Nephron progenitor cell (in vitro differentiated cells): ENCODE results near the gene TBX20.

Experiments
- DNase-seq: peaks from one replicate; pipeline ENCODE4 v3.0.0; 2021
- H3K27ac Mint-ChIP-seq: 2 replicates; pipeline ENCODE4 v1.8.0; 2021; ENCODE audit warnings: mild to moderate bottlenecking, moderate library complexity, mixed read lengths
- H3K27me3 Mint-ChIP-seq: 2 replicates; pipeline ENCODE4 v1.8.0; 2021; ENCODE audit warnings: mild to moderate bottlenecking, low read depth, mixed read lengths; ENCODE audit not compliant: poor library complexity
- H3K36me3 Mint-ChIP-seq: 2 replicates; pipeline ENCODE4 v1.8.0; 2021; ENCODE audit warnings: low read depth, mixed read lengths
- H3K4me1 Mint-ChIP-seq: 2 replicates; pipeline ENCODE4 v1.8.0; 2021; ENCODE audit warnings: mixed read lengths
- H3K4me3 Mint-ChIP-seq: 2 replicates; pipeline ENCODE4 v1.8.0; 2021; ENCODE audit warnings: mild to moderate bottlenecking, moderate library complexity, mixed read lengths
- H3K9me3 Mint-ChIP-seq: 2 replicates; pipeline ENCODE4 v1.8.0; 2021; ENCODE audit warnings: mild to moderate bottlenecking, moderate library complexity, mixed read lengths
- TF ChIP-seq, protein P1 (sequence below): fragments of 200-600 bp; sonication (generic); IDR thresholded peaks from 2 replicates; pipeline ENCODE4 v1.5.0; 2021; ENCODE audit warnings: antibody characterized with exemption

Gene TBX20

DNA sequence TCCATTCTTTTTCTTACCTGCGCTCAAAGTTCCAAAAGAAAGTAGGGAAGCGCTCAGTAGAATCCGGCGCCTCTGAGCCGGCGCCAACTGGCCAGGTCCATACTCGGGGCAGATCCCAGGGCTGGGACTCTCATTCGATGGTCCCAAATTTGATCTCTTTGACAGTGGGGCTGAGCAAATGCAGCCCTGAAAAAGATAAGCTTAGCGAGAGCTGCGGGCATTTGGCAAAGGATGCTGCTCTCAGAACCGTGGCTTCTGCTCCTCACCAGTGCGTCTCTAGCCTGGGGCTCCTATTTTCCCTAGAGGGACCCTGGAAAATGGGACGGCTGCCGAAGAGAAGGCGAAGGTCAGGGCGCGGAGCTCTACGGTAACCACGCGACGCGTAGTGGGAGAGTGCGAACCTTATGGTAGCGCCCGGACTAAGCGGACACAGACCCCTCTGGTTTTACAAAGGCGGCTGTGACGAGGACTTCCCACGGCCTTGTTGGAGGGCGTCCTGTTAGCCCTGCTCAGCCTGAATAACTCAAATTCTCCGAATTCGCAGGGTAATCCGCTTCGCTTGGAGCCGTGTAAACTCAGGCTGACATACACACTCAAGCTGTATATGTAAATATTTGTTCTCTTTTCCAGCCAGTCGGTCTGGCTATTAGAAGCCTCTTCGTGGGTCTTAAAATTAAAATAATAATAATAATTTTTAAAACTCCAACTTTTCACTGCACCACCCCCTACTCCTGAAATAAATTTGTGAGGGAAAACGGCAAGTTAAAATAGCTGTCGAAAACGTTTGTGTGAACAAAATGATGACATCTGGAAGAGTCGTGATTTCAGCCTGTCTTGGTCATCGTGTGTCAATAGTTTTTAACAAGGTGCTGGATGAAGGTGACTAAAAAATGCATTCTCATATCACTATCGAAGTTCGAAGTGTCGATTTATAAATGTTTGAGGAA is 869 bp upstream of the TBX20 start:
- H3K9me3 Mint-ChIP-seq, result no peaks in the 10 kb centered on the region
- peaks cover 100% of the 10 kb centered on the region for H3K27me3 Mint-ChIP-seq
- H3K36me3 Mint-ChIP-seq, result no peaks in the 10 kb centered on the region
- peak; percentile 27 for DNase-seq
- H3K27ac Mint-ChIP-seq, result no peak overlapping the region
- peaks cover 10% of the 10 kb centered on the region for H3K4me1 Mint-ChIP-seq
- H3K4me3 Mint-ChIP-seq, result peak overlapping the region; percentile 35
- TF ChIP-seq, protein P1, sequence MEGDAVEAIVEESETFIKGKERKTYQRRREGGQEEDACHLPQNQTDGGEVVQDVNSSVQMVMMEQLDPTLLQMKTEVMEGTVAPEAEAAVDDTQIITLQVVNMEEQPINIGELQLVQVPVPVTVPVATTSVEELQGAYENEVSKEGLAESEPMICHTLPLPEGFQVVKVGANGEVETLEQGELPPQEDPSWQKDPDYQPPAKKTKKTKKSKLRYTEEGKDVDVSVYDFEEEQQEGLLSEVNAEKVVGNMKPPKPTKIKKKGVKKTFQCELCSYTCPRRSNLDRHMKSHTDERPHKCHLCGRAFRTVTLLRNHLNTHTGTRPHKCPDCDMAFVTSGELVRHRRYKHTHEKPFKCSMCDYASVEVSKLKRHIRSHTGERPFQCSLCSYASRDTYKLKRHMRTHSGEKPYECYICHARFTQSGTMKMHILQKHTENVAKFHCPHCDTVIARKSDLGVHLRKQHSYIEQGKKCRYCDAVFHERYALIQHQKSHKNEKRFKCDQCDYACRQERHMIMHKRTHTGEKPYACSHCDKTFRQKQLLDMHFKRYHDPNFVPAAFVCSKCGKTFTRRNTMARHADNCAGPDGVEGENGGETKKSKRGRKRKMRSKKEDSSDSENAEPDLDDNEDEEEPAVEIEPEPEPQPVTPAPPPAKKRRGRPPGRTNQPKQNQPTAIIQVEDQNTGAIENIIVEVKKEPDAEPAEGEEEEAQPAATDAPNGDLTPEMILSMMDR, result no peak

DNA sequence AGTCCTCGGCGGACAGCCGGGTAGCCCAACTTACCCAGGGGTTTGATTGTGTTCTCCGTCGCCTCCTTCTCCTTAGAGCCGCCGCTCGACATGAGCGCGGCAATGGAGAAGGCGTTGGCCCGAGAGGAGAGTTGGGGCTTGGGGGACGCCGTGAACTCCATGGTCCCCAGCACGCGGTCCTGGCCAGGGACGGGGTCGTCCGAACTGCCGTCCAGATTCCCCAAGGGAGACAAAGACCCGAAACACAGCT is 515 bp downstream of the TBX20 start:
- Mint-ChIP-seq H3K9me3 (no peaks in the 10 kb centered on the region), H3K27ac (no peak overlapping the region), H3K27me3 (peaks cover 100% of the 10 kb centered on the region), H3K36me3 (no peaks in the 10 kb centered on the region), H3K4me3 (peak overlapping the region; percentile 66), H3K4me1 (peaks cover 18% of the 10 kb centered on the region)
- DNase-seq, result peak; percentile 16
- TF ChIP-seq, protein P1, result no peak

GRCh38 chr7:35252612-35253459 is 1.1 kb downstream of the TBX20 start:
- H3K36me3 Mint-ChIP-seq, result no peaks in the 10 kb centered on the region
- peaks cover 17% of the 10 kb centered on the region for H3K4me1 Mint-ChIP-seq
- peak overlapping the region; percentile 66 for H3K4me3 Mint-ChIP-seq
- DNase-seq, result no peak
- no peak overlapping the region for H3K27ac Mint-ChIP-seq
- no peaks in the 10 kb centered on the region for H3K9me3 Mint-ChIP-seq
- peaks cover 100% of the 10 kb centered on the region for H3K27me3 Mint-ChIP-seq
- TF ChIP-seq, protein P1, result no peak

- no peak for DNase-seq
- Mint-ChIP-seq H3K9me3 (no peaks in the 10 kb centered on the region), H3K4me1 (peaks cover 13% of the 10 kb centered on the region), H3K27me3 (peaks cover 100% of the 10 kb centered on the region), H3K36me3 (no peaks in the 10 kb centered on the region), H3K27ac (no peak overlapping the region), H3K4me3 (no peak overlapping the region)
- TF ChIP-seq, protein P1, result no peak
Observed at GRCh38 chr7:35251606-35252310, 2.1 kb downstream of the TBX20 start.

DNA sequence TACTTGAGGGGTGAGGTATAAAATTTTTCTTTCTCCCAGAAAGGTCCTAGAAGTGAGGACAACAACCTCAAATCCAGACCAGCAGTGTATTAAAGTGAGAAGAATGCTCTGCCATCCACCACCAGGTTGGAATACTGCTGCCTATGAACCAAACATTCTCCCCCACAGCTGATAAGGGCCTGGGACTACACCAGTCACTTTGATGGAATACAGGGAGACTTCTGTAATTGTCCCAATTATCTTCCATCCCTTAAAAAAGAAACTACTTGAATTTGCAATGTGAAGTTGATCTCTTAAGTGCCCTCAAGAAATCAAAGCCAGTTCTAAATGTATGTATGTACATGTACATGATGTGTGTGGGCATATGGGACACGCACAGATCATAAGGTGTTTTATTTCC is 3.0 kb downstream of the TBX20 start:
- Mint-ChIP-seq H3K4me1 (peaks cover 13% of the 10 kb centered on the region), H3K4me3 (no peak overlapping the region), H3K27me3 (peaks cover 98% of the 10 kb centered on the region), H3K27ac (no peak overlapping the region), H3K36me3 (no peaks in the 10 kb centered on the region), H3K9me3 (no peaks in the 10 kb centered on the region)
- DNase-seq, result no peak
- TF ChIP-seq, protein P1, result no peak
